Stimulated activated CD8-positive, alpha-beta memory T cell treated with anti-CD3 and anti-CD28 coated beads, Interleukin-7, amount 100 ng/mL, for 1 hour (primary cell): ENCODE measurements around the gene PPBP.

ENCODE experiments used
- DNase-seq, 2 donors: peaks; one replicate each; pipeline ENCODE4 v3.0.0-alpha.2; 2020; ENCODE audit warnings: low read depth in 2 of 2

The PPBP gene

GRCh38 chr4:73988061-73988460 is at the start of gene PPBP:
Gene PPBP (minus strand): TSS chr4:73988190. CDS start chr4:73988103, 87 bp downstream.
- no peak for DNase-seq

GRCh38 chr4:74037076-74037955 is 49.3 kb upstream of the PPBP start:
- no peak for DNase-seq

GRCh38 chr4:74033739-74034138 is 45.7 kb upstream of the PPBP start:
- DNase-seq = no peak

GRCh38 chr4:74032064-74032463 is 44.1 kb upstream of the PPBP start:
- no peak for DNase-seq

GRCh38 chr4:74031576-74031975 is 43.6 kb upstream of the PPBP start:
- no peak for DNase-seq

- no peak for DNase-seq
Measured at GRCh38 chr4:74030285-74030684, 42.3 kb upstream of the PPBP start.

GRCh38 chr4:74028504-74028903 is 40.5 kb upstream of the PPBP start:
- no peak for DNase-seq

- no peak for DNase-seq
Measured at GRCh38 chr4:74023709-74024108, 35.7 kb upstream of the PPBP start.

GRCh38 chr4:74021601-74022000 is 33.6 kb upstream of the PPBP start:
- no peak for DNase-seq

- no peak for DNase-seq
Measured at GRCh38 chr4:74018771-74019170, 30.8 kb upstream of the PPBP start.

- no peak for DNase-seq
Measured at GRCh38 chr4:74018116-74018515, 30.1 kb upstream of the PPBP start.

- DNase-seq = no peak
Measured at GRCh38 chr4:74016068-74016467, 28.1 kb upstream of the PPBP start.

GRCh38 chr4:74015126-74015780 is 27.3 kb upstream of the PPBP start:
- DNase-seq = no peak

- DNase-seq = no peak
Measured at GRCh38 chr4:74014332-74014731, 26.3 kb upstream of the PPBP start.

- no peak for DNase-seq
Measured at GRCh38 chr4:74013264-74013663, 25.3 kb upstream of the PPBP start.

- DNase-seq = no peak
Measured at GRCh38 chr4:74012130-74012529, 24.1 kb upstream of the PPBP start.

- no peak for DNase-seq
Measured at GRCh38 chr4:74009307-74009706, 21.3 kb upstream of the PPBP start.

GRCh38 chr4:74006009-74006476 is 18.1 kb upstream of the PPBP start:
- DNase-seq = no peak

GRCh38 chr4:74005528-74005927 is 17.5 kb upstream of the PPBP start:
- DNase-seq = no peak

GRCh38 chr4:74004668-74005067 is 16.7 kb upstream of the PPBP start:
- no peak for DNase-seq

GRCh38 chr4:74000301-74000700 is 12.3 kb upstream of the PPBP start:
- DNase-seq = no peak

GRCh38 chr4:73998040-73999011 is 10.3 kb upstream of the PPBP start, which contains the start of gene CXCL5:
Gene CXCL5 (minus strand): TSS chr4:73998677. CDS start chr4:73998581, 96 bp downstream.
- no peak for DNase-seq
